Measurements from ENCODE around the gene STX1B.

DNA sequence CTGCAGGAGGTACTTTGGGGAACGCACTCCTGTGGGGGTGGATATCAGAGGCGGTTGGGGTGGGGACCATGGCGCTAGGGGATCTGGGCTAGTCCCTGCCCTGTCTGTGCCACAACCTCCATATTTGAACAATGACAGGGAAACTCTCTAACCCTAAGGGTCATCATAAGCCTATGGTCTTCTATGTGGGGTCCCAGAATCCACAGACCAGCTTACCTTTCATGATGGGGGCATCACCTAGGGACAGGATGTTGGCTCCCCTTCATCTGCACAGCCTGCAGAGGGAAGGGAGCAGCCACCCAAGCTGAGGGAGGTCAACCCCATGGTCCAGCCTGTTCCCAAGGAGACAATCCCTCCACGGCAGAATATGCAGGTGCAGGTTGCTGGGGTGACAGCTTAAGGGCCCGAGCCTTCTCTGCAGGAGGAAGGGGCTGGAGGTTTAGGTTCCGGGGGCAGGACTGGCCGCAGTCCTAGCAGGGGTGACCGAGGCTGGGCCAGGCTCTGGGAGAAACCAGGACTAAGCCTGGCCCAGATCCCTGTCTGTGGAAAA is 59.8 kb downstream of the STX1B start:
- no peak for TF ChIP-seq EGR1 (IDR thresholded peaks at IDR 0.05; ENCODE audit: low read depth in 2 of 2)
- TF ChIP-seq, protein P1, sequence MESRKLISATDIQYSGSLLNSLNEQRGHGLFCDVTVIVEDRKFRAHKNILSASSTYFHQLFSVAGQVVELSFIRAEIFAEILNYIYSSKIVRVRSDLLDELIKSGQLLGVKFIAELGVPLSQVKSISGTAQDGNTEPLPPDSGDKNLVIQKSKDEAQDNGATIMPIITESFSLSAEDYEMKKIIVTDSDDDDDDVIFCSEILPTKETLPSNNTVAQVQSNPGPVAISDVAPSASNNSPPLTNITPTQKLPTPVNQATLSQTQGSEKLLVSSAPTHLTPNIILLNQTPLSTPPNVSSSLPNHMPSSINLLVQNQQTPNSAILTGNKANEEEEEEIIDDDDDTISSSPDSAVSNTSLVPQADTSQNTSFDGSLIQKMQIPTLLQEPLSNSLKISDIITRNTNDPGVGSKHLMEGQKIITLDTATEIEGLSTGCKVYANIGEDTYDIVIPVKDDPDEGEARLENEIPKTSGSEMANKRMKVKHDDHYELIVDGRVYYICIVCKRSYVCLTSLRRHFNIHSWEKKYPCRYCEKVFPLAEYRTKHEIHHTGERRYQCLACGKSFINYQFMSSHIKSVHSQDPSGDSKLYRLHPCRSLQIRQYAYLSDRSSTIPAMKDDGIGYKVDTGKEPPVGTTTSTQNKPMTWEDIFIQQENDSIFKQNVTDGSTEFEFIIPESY (IDR thresholded peaks at IDR 0.05) = no peak
